SW480 (cell line): ENCODE results near the gene FAM81A.
"Not testable (repeated sequence)": the region's sequence is repeated elsewhere in the genome, so short reads cannot be mapped to it uniquely, and the experiment has no call there.

ENCODE experiments used
- DNase-seq: peaks from one replicate; pipeline ENCODE4 v3.0.0-alpha.2; 2016; ENCODE audit warnings: low spot score

The FAM81A gene

GRCh38 chr15:59428898-59429297, 9.1 kb upstream of the FAM81A start:
- not testable (repeated sequence) for DNase-seq

DNA sequence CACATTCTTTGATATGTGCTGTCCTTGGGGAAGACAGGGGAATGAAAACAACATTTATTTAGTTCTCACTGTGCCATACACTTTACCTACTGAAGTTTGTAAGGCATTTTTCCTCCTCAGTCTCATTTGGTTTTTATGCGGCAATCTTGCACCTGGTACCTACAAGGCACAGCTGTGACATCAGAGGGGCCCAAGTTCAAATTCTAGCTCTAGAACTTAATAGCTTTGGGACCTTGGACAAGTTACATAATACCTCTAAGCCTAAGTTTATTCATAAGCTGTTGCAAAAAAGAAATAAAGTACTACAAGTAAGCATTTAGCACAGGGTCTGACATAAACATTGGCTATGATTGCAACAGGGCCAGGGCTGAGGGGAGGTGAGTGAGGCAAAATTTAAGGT, 5.6 kb upstream of the FAM81A start:
- DNase-seq: no peak

- DNase-seq: no peak
These were observed 3.5 kb upstream of the FAM81A start for GRCh38 chr15:59434481-59434880.

- peak; percentile 6 for DNase-seq
These were observed 1.2 kb upstream of the FAM81A start for GRCh38 chr15:59436774-59437141.

DNA sequence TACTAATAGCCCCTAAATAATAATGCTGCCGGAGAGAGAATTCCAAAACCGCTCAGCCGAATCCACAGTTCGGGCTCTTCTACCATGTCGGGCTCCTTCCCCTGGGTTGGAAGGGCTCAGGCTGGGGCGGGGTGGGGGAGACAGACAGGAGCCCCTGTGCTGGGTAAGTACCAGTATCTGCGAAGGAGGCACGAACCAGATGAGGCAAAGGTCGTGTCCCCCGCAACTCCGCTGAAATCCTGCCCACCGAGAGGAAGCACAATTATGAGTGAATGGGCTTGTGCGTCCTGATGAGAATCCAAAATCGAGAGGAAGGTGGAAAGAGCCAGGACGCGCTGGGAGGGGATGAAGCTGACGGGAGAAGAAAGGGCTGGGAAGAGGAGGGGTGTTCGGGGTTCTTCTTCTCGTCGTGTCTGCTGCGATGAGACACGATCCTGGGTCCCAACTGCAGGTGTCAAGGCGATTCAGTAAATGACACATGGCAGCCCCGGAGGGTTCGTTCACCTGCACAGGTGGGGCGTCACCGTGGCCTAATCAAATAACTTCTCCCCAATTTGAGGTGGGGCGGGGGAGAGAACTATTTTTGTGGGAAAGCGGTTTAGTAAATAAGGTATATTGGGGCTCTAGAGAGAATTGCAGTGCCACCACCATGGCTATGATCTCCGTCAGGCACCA, 707 bp upstream of the FAM81A start:
- DNase-seq: no peak

GRCh38 chr15:59438625-59439290, 772 bp downstream of the FAM81A start:
- no peak for DNase-seq

DNA sequence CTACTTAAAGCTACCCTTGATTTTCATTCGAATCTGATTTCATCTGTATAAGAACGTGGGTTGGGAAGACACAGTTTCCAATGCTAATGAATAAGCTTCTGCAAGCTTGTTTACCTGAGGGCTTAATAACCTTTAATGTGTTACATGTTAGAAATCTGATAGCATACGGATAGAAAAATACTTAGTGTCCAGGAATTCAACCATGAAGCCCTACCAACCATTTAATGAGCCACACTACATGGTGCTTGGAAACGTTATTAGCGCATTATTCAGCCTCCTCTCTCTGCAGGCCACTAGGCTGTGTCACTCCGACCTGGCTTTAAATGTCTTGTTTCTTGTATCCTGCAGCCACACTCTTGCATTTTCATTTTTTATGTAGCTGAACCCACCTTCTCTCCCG, 1.6 kb downstream of the FAM81A start:
- no peak for DNase-seq

- no peak for DNase-seq
These were observed 5.5 kb downstream of the FAM81A start for GRCh38 chr15:59443341-59444072.

- DNase-seq: no peak
These were observed 6.3 kb downstream of the FAM81A start for GRCh38 chr15:59444081-59444835.

DNA sequence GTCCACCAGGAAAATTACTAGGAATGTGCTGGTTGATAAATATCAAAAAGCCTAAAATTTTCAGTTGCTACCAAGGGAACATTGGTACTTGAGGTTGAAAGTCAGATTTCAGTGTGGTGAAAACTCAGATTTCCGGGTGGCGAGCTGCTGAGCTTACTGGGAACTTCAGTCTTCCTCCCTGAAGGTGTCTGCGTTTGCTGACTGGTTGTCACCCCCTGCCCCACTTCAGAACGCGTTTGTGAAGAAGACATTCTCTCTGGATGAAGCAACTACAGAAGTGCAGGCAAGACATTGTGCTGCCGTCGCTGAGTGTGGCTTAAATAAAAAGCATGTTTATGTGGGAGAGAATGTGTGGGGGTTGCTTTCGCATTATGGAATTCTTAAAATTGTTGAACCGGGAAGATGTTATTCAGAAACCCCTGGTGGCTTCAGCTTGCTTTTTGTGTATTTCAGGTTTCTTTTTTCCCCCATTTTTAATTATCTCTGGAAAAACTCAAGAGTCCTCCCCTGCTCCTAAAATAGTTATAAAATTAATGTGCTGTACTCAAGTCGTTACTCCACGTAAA, 7.1 kb downstream of the FAM81A start:
- no peak for DNase-seq

GRCh38 chr15:59446232-59446957, 8.4 kb downstream of the FAM81A start:
- no peak for DNase-seq

GRCh38 chr15:59447367-59447766, 9.4 kb downstream of the FAM81A start:
- no peak for DNase-seq

GRCh38 chr15:59448871-59449270, 10.9 kb downstream of the FAM81A start:
- DNase-seq: no peak

GRCh38 chr15:59453474-59454215, 15.7 kb downstream of the FAM81A start:
- DNase-seq: no peak

DNA sequence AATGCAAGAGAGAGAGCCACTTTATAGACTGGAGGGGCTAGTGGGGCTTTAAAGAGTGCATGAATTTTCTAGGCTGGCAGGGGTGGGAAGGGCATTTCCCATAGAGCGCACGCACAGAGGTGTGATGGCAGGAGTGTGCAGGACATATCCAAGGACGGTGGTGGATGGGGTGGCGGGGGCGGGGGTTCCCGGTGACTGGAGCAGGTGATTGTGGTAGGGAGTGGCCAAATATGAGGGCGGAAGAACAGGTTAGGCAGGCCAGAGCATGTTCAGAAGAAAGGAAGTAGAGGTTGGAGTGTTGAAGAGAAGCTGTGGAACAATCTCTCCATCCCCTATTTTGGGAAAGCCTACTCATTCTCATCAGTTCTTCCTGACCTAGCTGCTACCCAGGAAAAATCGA, 18.1 kb downstream of the FAM81A start:
- peak; percentile 39 for DNase-seq

GRCh38 chr15:59457103-59457502, 19.1 kb downstream of the FAM81A start:
- no peak for DNase-seq

GRCh38 chr15:59461521-59461920, 23.5 kb downstream of the FAM81A start:
- no peak for DNase-seq

DNA sequence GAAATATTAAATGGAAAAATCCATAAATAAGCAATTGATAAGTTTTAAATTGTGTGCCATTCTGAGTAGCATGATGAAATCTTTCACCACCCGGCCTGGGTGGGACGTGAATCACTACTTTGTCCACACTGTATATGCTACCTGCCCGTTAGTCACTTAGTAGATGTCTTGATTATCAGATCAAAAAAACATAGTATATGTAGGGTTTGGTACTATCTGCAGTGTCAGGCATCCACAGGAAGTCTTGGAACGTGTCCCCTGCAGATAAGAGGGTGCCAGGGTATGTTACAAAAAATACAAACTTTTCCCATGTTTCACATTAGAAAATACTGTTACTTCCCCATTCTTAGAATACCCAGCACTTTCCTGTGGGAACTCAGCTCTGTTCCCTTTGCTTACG, 35.2 kb downstream of the FAM81A start:
- DNase-seq: no peak

DNA sequence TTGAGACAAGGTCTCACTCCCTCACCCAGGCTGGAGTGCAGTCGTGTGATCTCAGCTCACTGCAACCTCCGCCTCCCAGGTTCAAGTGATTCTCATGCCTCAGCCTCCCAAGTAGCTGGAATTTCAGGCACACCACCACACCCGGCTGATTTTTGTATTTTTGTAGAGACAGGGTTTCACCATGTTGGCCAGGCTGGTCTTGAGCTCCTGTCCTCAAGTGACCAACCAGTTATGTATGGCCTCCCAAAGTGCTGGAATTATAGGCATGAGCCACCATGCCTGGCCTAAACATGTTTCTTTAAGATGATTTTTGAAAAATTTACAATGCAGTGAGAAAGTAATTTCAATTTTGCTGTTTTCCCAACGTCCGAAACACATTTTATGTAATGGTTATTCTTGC, 37.2 kb downstream of the FAM81A start:
- DNase-seq: not testable (repeated sequence)

GRCh38 chr15:59484399-59484798, 46.4 kb downstream of the FAM81A start:
- no peak for DNase-seq

DNA sequence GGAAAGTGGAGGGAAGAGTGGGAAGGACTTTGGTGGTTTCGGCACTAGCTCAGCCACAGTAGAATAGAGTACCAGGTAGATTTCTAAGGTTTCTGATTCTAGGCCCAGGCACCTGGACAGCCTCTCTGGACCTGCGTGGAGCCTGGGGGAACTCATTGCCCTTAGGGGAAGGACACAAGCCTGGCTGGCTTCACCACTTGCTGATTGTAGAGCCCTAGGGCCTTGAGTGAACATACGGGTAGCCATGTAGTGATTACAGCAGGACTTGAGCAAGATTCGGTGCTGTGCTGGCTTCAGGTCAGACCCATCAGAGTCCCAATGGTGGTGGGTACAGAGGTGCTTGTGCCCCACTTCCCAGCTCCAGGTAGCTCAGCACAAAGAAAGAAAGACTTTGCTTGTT, 47.0 kb downstream of the FAM81A start:
- DNase-seq: no peak
